T-cell (primary cell): ENCODE measurements around the gene SLC39A11. TPM values are rescaled to one million over a fixed set of nuclear protein-coding genes. Genes with fewer than 3 reads are reported as not detected.

Experiments used
- ATAC-seq, 4 experiments: fragments of 200-7000 bp in 3 of 4; fragments of 150-1000 bp in 1 of 4; cut with Tn5 transposase; replicated peaks in 1 of 4; 1 replicate in 3 of 4; 2 replicates in 1 of 4; pipeline ENCODE4 v1.10.0; 2021; ENCODE audit warnings: moderate library complexity in 3 of 4, mild to moderate bottlenecking in 2 of 4, moderate number of reproducible peaks in 1 of 4
- CTCF ChIA-PET, 2 donors: fragments of 300-600 bp; sonication (Branson Sonifier 250); formaldehyde crosslinking; loops; one replicate each; lab custom pipeline; 2022; ENCODE audit warnings: antibody characterized with exemption in 2 of 2; lab: Charles Lee
- POLR2A ChIA-PET, 2 donors: fragments of 300-600 bp; sonication (Branson Sonifier 250); formaldehyde crosslinking; loops; one replicate each; lab custom pipeline; 2022; ENCODE audit warnings: antibody characterized with exemption in 2 of 2; lab: Charles Lee
- DNase-seq, 35 experiments: peaks; one replicate each; pipeline versions ENCODE4 v3.0.0 to v3.0.0-alpha.2; 2013 to 2023
- H3K27ac ChIP-seq: one replicate; pipeline ENCODE4 v1.5.1; 2013; ENCODE audit warnings: low read length
- H3K27me3 ChIP-seq, 2 experiments: replicated peaks in 1 of 2; 1 replicate in 1 of 2; 2 replicates in 1 of 2; pipeline versions ENCODE4 v1.6.1 to v1.7.0; 2013; ENCODE audit warnings: low read length in 1 of 2, mixed read lengths in 1 of 2; ENCODE audit not compliant: control insufficient read depth in 2 of 2, insufficient read depth in 2 of 2; ENCODE audit errors: extremely low read depth in 1 of 2
- H3K36me3 ChIP-seq, 2 donors: 1 replicate in 1 of 2; 2 replicates in 1 of 2; pipeline versions ENCODE4 v1.6.1 to v1.7.0; 2013; ENCODE audit warnings: low read length in 1 of 2; ENCODE audit not compliant: control insufficient read depth in 2 of 2, insufficient read depth in 1 of 2; ENCODE audit errors: extremely low read depth in 1 of 2
- H3K4me1 ChIP-seq, 2 experiments: 1 replicate in 1 of 2; 2 replicates in 1 of 2; pipeline versions ENCODE4 v1.6.1 to v1.7.0; 2013; ENCODE audit warnings: low read length in 2 of 2, mixed read lengths in 1 of 2; ENCODE audit not compliant: insufficient read depth in 2 of 2, control insufficient read depth in 1 of 2; ENCODE audit errors: extremely low read depth in 1 of 2
- H3K4me3 ChIP-seq, 2 donors: 1 replicate in 1 of 2; 2 replicates in 1 of 2; pipeline versions ENCODE4 v1.5.1 to v1.7.0; 2013; ENCODE audit warnings: mild to moderate bottlenecking in 2 of 2, low read length in 1 of 2, moderate library complexity in 1 of 2; ENCODE audit not compliant: control insufficient read depth in 1 of 2; ENCODE audit errors: extremely low read depth in 1 of 2
- H3K9me3 ChIP-seq: 2 replicates; pipeline ENCODE4 v1.7.0; 2013
- H3K27ac Mint-ChIP-seq, 2 donors: one replicate each; pipeline ENCODE4 v1.8.0; 2020 to 2021; ENCODE audit warnings: mild to moderate bottlenecking in 2 of 2, mixed read lengths in 2 of 2
- H3K27me3 Mint-ChIP-seq, 2 donors: one replicate each; pipeline ENCODE4 v1.8.0; 2021 to 2022; ENCODE audit warnings: mixed read lengths in 2 of 2
- H3K36me3 Mint-ChIP-seq: one replicate; pipeline ENCODE4 v1.8.0; 2021; ENCODE audit warnings: mixed read lengths
- H3K4me1 Mint-ChIP-seq, 3 donors: one replicate each; pipeline ENCODE4 v1.8.0; 2020 to 2022; ENCODE audit warnings: mixed read lengths in 3 of 3, mild to moderate bottlenecking in 1 of 3
- H3K4me3 Mint-ChIP-seq, 3 donors: one replicate each; pipeline ENCODE4 v1.8.0; 2020 to 2022; ENCODE audit warnings: mild to moderate bottlenecking in 3 of 3, mixed read lengths in 3 of 3, moderate library complexity in 3 of 3
- H3K9me3 Mint-ChIP-seq, 3 donors: one replicate each; pipeline ENCODE4 v1.8.0; 2020 to 2022; ENCODE audit warnings: mixed read lengths in 3 of 3
- WGBS: methylation state at CpG from one replicate; pipeline ENCODE4 v1.1.5; 2013; ENCODE audit warnings: missing lambda C conversion rate; ENCODE audit not compliant: insufficient coverage; 5-methylcytosine and 5-hydroxymethylcytosine counted together
- total RNA-seq, 35 experiments: library from RNA in 6 of 35; stranded (reverse) in 6 of 35; fragments of 120-200 nt in 1 of 35; gene quantifications; one replicate each; pipeline versions ENCODE4 v1.2.1 to v1.2.4 and lab custom pipeline; 2013 to 2026

SLC39A11 gene
- total RNA-seq, 5 donors from 2014 or later (not counting 1 experiment from before 2014, with no cell fraction given) = 18.6 to 27.1 (median 23.4) TPM

DNA sequence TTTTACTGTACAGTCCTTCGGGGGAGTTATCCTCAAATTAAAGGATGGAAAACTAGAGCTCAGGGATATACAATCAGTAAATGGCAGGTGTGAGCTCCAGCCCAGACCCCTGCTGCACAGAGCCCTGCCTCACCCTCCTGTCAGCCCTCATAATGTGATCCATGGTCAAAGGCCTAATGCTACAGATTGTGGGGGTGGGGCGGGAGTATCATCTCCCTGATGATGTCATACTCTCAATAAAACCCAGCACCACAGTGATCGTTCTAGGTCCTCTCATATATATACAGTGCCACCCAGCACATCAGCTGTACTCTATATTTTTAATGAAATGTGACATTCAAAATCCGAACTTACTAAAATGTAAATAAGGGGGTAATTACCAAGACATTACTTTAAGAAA lies 61.5 kb downstream of the SLC39A11 start:
- H3K9me3 ChIP-seq = no peaks in the 10 kb centered on the region
- CTCF ChIA-PET = no interaction called here
- H3K4me1 Mint-ChIP-seq = peaks cover 0 to 8% (median 0%) of the 10 kb centered on the region in 3 donors
- DNase-seq = no peak
- no peak overlapping the region for H3K4me3 ChIP-seq
- no peaks in the 10 kb centered on the region for H3K27me3 Mint-ChIP-seq
- H3K36me3 ChIP-seq = peaks cover 0 to 12% of the 10 kb centered on the region in 2 donors
- no CpG with 5 or more reads among the region's 4 CpGs for WGBS
- no peak overlapping the region for H3K27ac ChIP-seq
- no peak overlapping the region for H3K4me3 Mint-ChIP-seq
- no peaks in the 10 kb centered on the region for H3K4me1 ChIP-seq
- peaks cover 0 to 4% (median 0%) of the 10 kb centered on the region in 3 donors for H3K9me3 Mint-ChIP-seq
- H3K27ac Mint-ChIP-seq = no peak overlapping the region
- no peak for ATAC-seq
- POLR2A ChIA-PET = no interaction called here
- H3K27me3 ChIP-seq = no peaks in the 10 kb centered on the region
- H3K36me3 Mint-ChIP-seq = peaks cover 54% of the 10 kb centered on the region

DNA sequence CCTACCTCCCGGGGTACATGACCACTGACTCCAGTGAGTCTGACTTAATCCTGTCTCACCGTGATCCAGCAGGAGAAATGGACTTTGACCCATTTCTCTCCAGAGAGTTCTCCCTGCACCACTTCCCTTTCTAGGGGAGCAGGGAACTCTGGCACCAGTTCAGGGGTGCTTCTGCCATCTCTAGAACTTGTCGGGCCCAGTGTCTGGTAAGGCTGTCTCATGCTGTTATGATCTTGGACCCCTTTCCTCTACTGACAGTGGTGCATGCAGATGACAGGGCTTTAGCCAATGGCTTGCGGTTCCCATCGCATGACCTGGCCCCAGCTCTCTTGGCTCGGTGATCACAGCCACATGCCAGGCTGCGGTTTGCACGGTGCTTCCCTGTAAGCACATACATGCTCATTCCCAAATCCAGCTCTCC lies 62.0 kb downstream of the SLC39A11 start:
- H3K4me3 Mint-ChIP-seq = no peak overlapping the region
- Histone ChIP-seq H3K27me3 (no peaks in the 10 kb centered on the region), H3K4me1 (no peaks in the 10 kb centered on the region), H3K36me3 (peaks cover 0 to 12% of the 10 kb centered on the region in 2 donors), H3K9me3 (no peaks in the 10 kb centered on the region), H3K27ac (no peak overlapping the region), H3K4me3 (no peak overlapping the region)
- no peak for DNase-seq
- H3K27ac Mint-ChIP-seq = no peak overlapping the region
- no peak for ATAC-seq
- no peaks in the 10 kb centered on the region for H3K27me3 Mint-ChIP-seq
- H3K36me3 Mint-ChIP-seq = peaks cover 53% of the 10 kb centered on the region
- POLR2A ChIA-PET = no interaction called here
- CTCF ChIA-PET = no interaction called here
- peaks cover 0 to 8% (median 0%) of the 10 kb centered on the region in 3 donors for H3K4me1 Mint-ChIP-seq
- peaks cover 0 to 4% (median 0%) of the 10 kb centered on the region in 3 donors for H3K9me3 Mint-ChIP-seq
- WGBS = 96% methylated on average over 7 of the region's 8 CpGs

DNA sequence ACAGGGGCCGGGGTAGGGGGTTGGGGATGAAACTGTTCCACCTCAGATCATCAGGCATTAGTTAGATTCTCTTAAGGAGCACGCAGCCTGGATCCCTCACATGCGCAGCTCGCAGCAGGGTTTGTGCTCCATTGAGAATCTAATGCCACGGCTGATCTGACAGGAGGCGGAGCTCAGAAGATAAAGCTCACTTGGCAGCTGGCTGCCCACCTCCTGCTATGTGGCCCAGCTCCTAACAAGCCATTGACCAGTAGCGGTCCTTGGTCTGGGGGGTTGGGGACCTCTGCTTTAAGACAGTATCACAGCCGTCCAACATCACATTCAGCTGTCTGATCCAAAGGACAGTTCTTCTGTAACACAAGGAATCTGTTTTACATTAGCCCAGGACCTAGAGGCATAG lies 62.5 kb downstream of the SLC39A11 start:
- Mint-ChIP-seq H3K27me3 (no peaks in the 10 kb centered on the region), H3K4me3 (no peak overlapping the region), H3K4me1 (peaks cover 0 to 8% (median 0%) of the 10 kb centered on the region in 3 donors), H3K9me3 (peaks cover 0 to 4% (median 0%) of the 10 kb centered on the region in 3 donors), H3K36me3 (peaks cover 57% of the 10 kb centered on the region), H3K27ac (no peak overlapping the region)
- POLR2A ChIA-PET = no interaction called here
- peaks cover 0 to 12% of the 10 kb centered on the region in 2 donors for H3K36me3 ChIP-seq
- 95% methylated on average over 7 of the region's 8 CpGs for WGBS
- CTCF ChIA-PET = no interaction called here
- no peak for DNase-seq
- no peak for ATAC-seq
- H3K27ac ChIP-seq = no peak overlapping the region
- H3K27me3 ChIP-seq = no peaks in the 10 kb centered on the region
- no peak overlapping the region for H3K4me3 ChIP-seq
- no peaks in the 10 kb centered on the region for H3K9me3 ChIP-seq
- no peaks in the 10 kb centered on the region for H3K4me1 ChIP-seq

DNA sequence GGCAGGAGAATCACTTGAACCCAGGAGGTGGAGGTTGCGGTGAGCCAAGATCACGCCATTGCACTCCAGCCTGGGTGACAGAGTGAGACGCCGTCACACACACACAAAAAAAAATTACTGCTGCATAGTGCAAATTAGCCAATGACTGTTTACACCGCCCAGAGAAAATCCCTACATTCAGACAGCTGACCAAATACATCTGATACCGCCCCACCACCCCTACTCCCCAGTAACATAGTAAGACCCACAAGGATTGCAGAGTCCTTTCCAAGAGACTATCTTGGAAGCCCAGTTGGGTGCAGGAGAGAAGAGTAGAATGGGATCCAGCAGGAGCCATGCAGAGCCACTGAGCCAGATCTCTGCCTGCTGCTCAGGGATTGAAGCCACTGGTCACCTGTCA lies 63.5 kb downstream of the SLC39A11 start:
- no peak overlapping the region for H3K4me3 Mint-ChIP-seq

DNA sequence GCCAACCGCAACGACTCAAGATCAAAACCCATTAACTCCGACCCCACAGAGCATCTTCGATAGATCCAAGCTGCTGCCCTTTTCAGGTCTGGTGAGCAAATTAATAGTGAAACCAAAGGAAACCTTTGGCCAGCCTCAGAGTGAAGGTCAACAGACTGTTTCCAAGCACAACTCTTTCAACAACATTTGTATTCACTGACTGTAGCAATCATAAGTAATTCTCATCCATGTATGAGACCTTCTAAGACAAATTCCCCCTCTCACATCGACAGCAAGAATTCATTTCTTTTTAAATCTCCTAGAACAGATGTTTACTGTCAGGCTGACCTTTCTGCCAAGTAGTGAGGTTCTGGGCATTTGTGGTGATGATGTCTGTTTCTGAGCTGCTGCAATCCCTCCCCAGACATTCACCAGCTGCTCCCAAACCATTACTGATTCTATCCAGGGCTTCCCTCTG lies 64.2 kb downstream of the SLC39A11 start:
- ChIA-PET POLR2A (no interaction called here), CTCF (no interaction called here)
- Histone ChIP-seq H3K4me3 (no peak overlapping the region), H3K36me3 (peaks cover 0 to 12% of the 10 kb centered on the region in 2 donors), H3K9me3 (no peaks in the 10 kb centered on the region), H3K4me1 (no peaks in the 10 kb centered on the region), H3K27me3 (no peaks in the 10 kb centered on the region), H3K27ac (no peak overlapping the region)
- Mint-ChIP-seq H3K4me1 (peaks cover 0 to 8% (median 0%) of the 10 kb centered on the region in 3 donors), H3K9me3 (no peaks in the 10 kb centered on the region), H3K27ac (no peak overlapping the region), H3K27me3 (no peaks in the 10 kb centered on the region), H3K4me3 (no peak overlapping the region), H3K36me3 (peaks cover 59% of the 10 kb centered on the region)
- 100% methylated on average over 4 of the region's 5 CpGs for WGBS
- DNase-seq (no peak), ATAC-seq (no peak)

More for the DNA sequence above, 63.5 kb downstream of the SLC39A11 start:
- CTCF ChIA-PET = no interaction called here
- H3K27ac Mint-ChIP-seq = no peak overlapping the region
- ATAC-seq (no peak), DNase-seq (no peak)
- H3K27me3 ChIP-seq = no peaks in the 10 kb centered on the region
- H3K4me1 Mint-ChIP-seq = peaks cover 0 to 8% (median 0%) of the 10 kb centered on the region in 3 donors
- peaks cover 0 to 12% of the 10 kb centered on the region in 2 donors for H3K36me3 ChIP-seq
- no peaks in the 10 kb centered on the region for H3K27me3 Mint-ChIP-seq
- no peak overlapping the region for H3K4me3 ChIP-seq
- H3K4me1 ChIP-seq = no peaks in the 10 kb centered on the region
- H3K9me3 Mint-ChIP-seq = no peaks in the 10 kb centered on the region
- no peaks in the 10 kb centered on the region for H3K9me3 ChIP-seq
- peaks cover 61% of the 10 kb centered on the region for H3K36me3 Mint-ChIP-seq
- H3K27ac ChIP-seq = no peak overlapping the region
- POLR2A ChIA-PET = no interaction called here
- WGBS = no CpG with 5 or more reads among the region's 6 CpGs

DNA sequence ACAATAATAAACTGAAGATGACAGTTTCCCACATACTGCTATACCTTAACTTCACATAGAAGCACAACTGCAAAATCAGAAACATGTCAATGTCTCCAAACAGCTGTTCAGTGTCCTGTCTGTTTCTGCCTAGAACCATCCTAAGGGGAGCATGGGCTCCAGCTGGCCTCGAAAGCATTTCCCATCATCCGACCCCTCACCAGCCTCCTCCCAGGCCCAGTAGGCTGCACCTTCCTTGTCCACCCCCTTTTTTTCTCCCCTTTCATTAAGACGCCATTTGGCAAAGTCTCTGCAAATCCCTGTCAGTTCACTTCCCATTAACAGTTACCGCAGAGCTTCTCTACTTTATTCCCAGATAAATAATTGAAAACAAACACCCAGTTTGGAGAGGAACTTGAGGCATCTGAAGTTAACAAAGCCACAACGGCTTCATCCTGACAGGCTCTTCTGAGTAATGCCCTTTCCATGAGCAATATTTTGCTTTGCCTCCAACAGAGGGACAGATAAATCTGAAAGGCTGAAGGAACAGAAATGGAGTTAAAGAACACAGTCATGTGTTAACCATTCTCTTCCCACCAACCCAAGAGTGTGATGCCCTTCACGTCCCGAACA lies 65.3 kb downstream of the SLC39A11 start:
- H3K4me3 Mint-ChIP-seq = no peak overlapping the region
- H3K36me3 Mint-ChIP-seq = peaks cover 62% of the 10 kb centered on the region
- H3K36me3 ChIP-seq = peaks cover 0 to 12% of the 10 kb centered on the region in 2 donors
- no peaks in the 10 kb centered on the region for H3K9me3 ChIP-seq
- no peaks in the 10 kb centered on the region for H3K27me3 ChIP-seq
- no peaks in the 10 kb centered on the region for H3K27me3 Mint-ChIP-seq
- ATAC-seq = no peak
- H3K4me1 ChIP-seq = no peaks in the 10 kb centered on the region
- 93% methylated on average over 6 of the region's 7 CpGs for WGBS
- H3K9me3 Mint-ChIP-seq = no peaks in the 10 kb centered on the region
- ChIA-PET CTCF (no interaction called here), POLR2A (no interaction called here)
- peaks cover 0 to 7% (median 0%) of the 10 kb centered on the region in 3 donors for H3K4me1 Mint-ChIP-seq
- H3K27ac ChIP-seq = no peak overlapping the region
- no peak overlapping the region for H3K27ac Mint-ChIP-seq
- DNase-seq = no peak
- H3K4me3 ChIP-seq = no peak overlapping the region
